Measurements from ENCODE around the gene PLPP2. TPM values are rescaled to one million over a fixed set of nuclear protein-coding genes. Genes with fewer than 3 reads are reported as not detected.

PLPP2 gene
- total RNA-seq, 4 donors from 2014 or later, result 2.5 to 22.2 (median 9.3) TPM

GRCh38 chr19:307793-308420 lies 16.7 kb upstream of the PLPP2 start:
- Histone ChIP-seq H3K27me3 (no peaks in the 10 kb centered on the region), H3K4me3 (peak overlapping the region in 1 of 4 donors; percentile 36), H3K27ac (no peak overlapping the region), H3K9me3 (no peaks in the 10 kb centered on the region), H3K4me1 (no peaks in the 10 kb centered on the region), H3K36me3 (peaks cover 3 to 73% (median 21%) of the 10 kb centered on the region in 3 donors)
- WGBS, 2 donors, result 82 to 86% methylated on average over 20 to 21 of the region's 21 CpGs
- DNase-seq (ENCODE audit: low spot score in 2 of 2), result no peak
- TF ChIP-seq EP300 (IDR thresholded peaks at IDR 0.05) (no peak), POLR2A (IDR thresholded peaks at IDR 0.05) (no peak), CTCF (IDR thresholded peaks at IDR 0.05) (no peak)

DNA sequence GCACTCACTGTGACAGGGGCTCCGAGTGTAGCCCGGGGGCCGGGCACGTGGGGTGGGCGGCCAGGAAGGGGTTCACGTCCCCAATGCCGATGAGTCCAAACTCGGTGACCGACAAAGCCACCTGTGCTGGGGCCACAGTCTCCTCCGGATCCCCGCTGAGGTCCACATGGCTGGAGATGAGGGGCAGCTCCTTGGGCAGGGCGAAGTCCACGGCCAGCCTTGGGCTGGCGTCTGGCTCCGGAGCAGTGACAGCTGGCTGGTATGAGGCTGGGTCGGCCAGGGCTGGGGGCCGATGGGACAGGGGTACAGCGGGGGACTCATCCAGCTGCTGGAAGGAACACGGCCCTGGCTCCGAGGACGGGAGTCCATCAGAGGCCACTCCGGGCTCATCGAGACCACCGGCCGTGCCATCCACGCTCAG lies 15.9 kb upstream of the PLPP2 start:
- peaks cover 3 to 69% (median 21%) of the 10 kb centered on the region in 3 donors for H3K36me3 ChIP-seq
- no peak for TF ChIP-seq CTCF (IDR thresholded peaks at IDR 0.05)
- H3K4me3 ChIP-seq, result no peak overlapping the region
- no peak for DNase-seq (ENCODE audit: low spot score in 2 of 2)
- H3K27me3 ChIP-seq, result no peaks in the 10 kb centered on the region
- H3K9me3 ChIP-seq, result no peaks in the 10 kb centered on the region
- H3K4me1 ChIP-seq, result no peaks in the 10 kb centered on the region
- no peak overlapping the region for H3K27ac ChIP-seq
- WGBS, 2 donors, result 94 to 95% methylated on average over 16 to 19 of the region's 26 CpGs

- TF ChIP-seq EP300 (IDR thresholded peaks at IDR 0.05) (no peak), POLR2A (IDR thresholded peaks at IDR 0.05) (no peak), CTCF (IDR thresholded peaks at IDR 0.05) (no peak)
- no peak overlapping the region for H3K27ac ChIP-seq
- no peaks in the 10 kb centered on the region for H3K4me1 ChIP-seq
- no peak overlapping the region for H3K4me3 ChIP-seq
- H3K36me3 ChIP-seq, result peaks cover 3 to 61% (median 16%) of the 10 kb centered on the region in 3 donors
- no peaks in the 10 kb centered on the region for H3K27me3 ChIP-seq
- no peak for DNase-seq (ENCODE audit: low spot score in 2 of 2)
- 90 to 92% methylated on average over 32 to 49 of the region's 50 CpGs for WGBS, 2 donors
- H3K9me3 ChIP-seq, result no peaks in the 10 kb centered on the region
Measured at GRCh38 chr19:306151-306900, 15.1 kb upstream of the PLPP2 start.

GRCh38 chr19:305240-306150 lies 14.3 kb upstream of the PLPP2 start:
- Histone ChIP-seq H3K4me1 (no peaks in the 10 kb centered on the region), H3K27ac (no peak overlapping the region), H3K36me3 (peaks cover 3 to 54% (median 16%) of the 10 kb centered on the region in 3 donors), H3K9me3 (no peaks in the 10 kb centered on the region), H3K27me3 (no peaks in the 10 kb centered on the region), H3K4me3 (no peak overlapping the region)
- no peak for DNase-seq (ENCODE audit: low spot score in 2 of 2)
- no peak for TF ChIP-seq POLR2A (IDR thresholded peaks at IDR 0.05)
- no peak for TF ChIP-seq EP300 (IDR thresholded peaks at IDR 0.05)
- no peak for TF ChIP-seq CTCF (IDR thresholded peaks at IDR 0.05)
- 91 to 92% methylated on average over 43 of the region's 43 CpGs for WGBS, 2 donors
